Measurements from ENCODE around the gene PGLYRP3. TPM values are rescaled to one million over a fixed set of nuclear protein-coding genes. Genes with fewer than 3 reads are reported as not detected.

PGLYRP3 gene
- total and polyA plus RNA-seq, 2 experiments from 2014 or later, result not detected

DNA sequence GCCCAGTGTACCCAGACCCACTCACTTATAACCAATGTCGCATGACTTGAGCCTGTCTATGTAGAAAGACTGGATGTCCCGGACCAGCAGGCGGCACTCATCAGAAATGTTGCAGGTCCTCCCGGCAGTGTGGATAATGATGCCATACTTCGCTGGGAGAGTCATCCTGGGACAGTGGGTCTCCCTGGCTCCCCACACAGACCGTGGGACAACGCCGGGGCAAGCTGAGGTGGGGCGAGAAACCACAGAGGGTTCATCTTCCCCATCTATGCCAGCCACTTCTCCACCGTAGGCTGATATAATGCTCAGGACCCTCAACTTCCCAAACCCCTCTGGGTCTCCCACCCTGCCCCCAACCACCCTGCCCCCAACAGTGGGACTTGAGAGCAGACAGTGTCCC, 27.6 kb upstream of the PGLYRP3 start:
- Histone ChIP-seq H3K9me2 (ENCODE audit: insufficient read depth) (peaks cover 22% of the 10 kb centered on the region), H3K4me3 (no peak overlapping the region), H2AFZ (peak overlapping the region; percentile 7; the same call in 1 of the 2 replicates), H3K79me2 (replicated peaks; ENCODE audit: insufficient read depth) (no peaks in the 10 kb centered on the region), H3K27ac (ENCODE audit: low read depth) (no peak overlapping the region), H3K36me3 (ENCODE audit: insufficient read depth) (no peaks in the 10 kb centered on the region), H3K4me2 (no peak overlapping the region), H3K27me3 (ENCODE audit: insufficient read depth) (no peaks in the 10 kb centered on the region), H4K20me1 (replicated peaks; ENCODE audit: insufficient read depth) (no peaks in the 10 kb centered on the region), H3F3A (replicated peaks; ENCODE audit: low read depth) (no peaks in the 10 kb centered on the region), H3K4me1 (ENCODE audit: insufficient read depth) (no peaks in the 10 kb centered on the region)
- Mint-ChIP-seq H3K4me3 (no peak overlapping the region), H3K36me3 (ENCODE audit: low read depth) (no peaks in the 10 kb centered on the region), H3K27ac (no peak overlapping the region), H3K4me1 (peaks cover 12% of the 10 kb centered on the region; the same call in 2 of the 3 replicates), H3K27me3 (ENCODE audit: insufficient read depth, low read depth, poor library complexity) (peaks cover 7% of the 10 kb centered on the region), H3K9me3 (no peaks in the 10 kb centered on the region)
- DNase-seq (ENCODE audit: low spot score), result no peak
- TF ChIP-seq EZH2 (IDR thresholded peaks at IDR 0.05; ENCODE audit: low read depth, unreplicated experiment) (no peak), EZH2phosphoT487 (IDR thresholded peaks at IDR 0.05; ENCODE audit: unreplicated experiment) (no peak)
- TF ChIP-seq, protein P1, sequence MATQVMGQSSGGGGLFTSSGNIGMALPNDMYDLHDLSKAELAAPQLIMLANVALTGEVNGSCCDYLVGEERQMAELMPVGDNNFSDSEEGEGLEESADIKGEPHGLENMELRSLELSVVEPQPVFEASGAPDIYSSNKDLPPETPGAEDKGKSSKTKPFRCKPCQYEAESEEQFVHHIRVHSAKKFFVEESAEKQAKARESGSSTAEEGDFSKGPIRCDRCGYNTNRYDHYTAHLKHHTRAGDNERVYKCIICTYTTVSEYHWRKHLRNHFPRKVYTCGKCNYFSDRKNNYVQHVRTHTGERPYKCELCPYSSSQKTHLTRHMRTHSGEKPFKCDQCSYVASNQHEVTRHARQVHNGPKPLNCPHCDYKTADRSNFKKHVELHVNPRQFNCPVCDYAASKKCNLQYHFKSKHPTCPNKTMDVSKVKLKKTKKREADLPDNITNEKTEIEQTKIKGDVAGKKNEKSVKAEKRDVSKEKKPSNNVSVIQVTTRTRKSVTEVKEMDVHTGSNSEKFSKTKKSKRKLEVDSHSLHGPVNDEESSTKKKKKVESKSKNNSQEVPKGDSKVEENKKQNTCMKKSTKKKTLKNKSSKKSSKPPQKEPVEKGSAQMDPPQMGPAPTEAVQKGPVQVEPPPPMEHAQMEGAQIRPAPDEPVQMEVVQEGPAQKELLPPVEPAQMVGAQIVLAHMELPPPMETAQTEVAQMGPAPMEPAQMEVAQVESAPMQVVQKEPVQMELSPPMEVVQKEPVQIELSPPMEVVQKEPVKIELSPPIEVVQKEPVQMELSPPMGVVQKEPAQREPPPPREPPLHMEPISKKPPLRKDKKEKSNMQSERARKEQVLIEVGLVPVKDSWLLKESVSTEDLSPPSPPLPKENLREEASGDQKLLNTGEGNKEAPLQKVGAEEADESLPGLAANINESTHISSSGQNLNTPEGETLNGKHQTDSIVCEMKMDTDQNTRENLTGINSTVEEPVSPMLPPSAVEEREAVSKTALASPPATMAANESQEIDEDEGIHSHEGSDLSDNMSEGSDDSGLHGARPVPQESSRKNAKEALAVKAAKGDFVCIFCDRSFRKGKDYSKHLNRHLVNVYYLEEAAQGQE (IDR thresholded peaks at IDR 0.05; ENCODE audit: unreplicated experiment), result no peak
- TF ChIP-seq, protein P2, sequence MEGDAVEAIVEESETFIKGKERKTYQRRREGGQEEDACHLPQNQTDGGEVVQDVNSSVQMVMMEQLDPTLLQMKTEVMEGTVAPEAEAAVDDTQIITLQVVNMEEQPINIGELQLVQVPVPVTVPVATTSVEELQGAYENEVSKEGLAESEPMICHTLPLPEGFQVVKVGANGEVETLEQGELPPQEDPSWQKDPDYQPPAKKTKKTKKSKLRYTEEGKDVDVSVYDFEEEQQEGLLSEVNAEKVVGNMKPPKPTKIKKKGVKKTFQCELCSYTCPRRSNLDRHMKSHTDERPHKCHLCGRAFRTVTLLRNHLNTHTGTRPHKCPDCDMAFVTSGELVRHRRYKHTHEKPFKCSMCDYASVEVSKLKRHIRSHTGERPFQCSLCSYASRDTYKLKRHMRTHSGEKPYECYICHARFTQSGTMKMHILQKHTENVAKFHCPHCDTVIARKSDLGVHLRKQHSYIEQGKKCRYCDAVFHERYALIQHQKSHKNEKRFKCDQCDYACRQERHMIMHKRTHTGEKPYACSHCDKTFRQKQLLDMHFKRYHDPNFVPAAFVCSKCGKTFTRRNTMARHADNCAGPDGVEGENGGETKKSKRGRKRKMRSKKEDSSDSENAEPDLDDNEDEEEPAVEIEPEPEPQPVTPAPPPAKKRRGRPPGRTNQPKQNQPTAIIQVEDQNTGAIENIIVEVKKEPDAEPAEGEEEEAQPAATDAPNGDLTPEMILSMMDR (conservative IDR thresholded peaks at IDR 0.05; ENCODE audit: low read depth in 2 of 2), result no peak
- TF ChIP-seq, protein P3, sequence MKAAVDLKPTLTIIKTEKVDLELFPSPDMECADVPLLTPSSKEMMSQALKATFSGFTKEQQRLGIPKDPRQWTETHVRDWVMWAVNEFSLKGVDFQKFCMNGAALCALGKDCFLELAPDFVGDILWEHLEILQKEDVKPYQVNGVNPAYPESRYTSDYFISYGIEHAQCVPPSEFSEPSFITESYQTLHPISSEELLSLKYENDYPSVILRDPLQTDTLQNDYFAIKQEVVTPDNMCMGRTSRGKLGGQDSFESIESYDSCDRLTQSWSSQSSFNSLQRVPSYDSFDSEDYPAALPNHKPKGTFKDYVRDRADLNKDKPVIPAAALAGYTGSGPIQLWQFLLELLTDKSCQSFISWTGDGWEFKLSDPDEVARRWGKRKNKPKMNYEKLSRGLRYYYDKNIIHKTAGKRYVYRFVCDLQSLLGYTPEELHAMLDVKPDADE (IDR thresholded peaks at IDR 0.05), result no peak
- no peak for ATAC-seq

DNA sequence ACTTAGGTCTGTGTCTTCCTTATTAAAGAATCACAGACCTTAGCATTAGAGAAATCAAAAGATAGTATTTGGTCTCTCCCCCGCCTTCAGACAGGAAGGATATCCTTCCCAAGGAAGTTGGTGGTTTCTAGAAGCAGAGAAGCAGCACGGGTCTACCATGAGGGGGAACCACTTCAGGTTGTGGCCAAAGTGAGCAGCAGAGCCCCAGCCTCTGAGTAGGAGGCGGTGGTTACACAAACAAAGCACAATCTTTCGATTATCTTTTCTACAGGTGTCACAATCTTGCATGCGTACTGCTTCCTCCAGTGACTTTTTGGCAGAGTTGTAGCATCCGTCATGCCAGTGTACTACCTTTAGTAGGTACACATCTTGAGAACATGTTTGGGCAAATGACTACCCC, 27.1 kb upstream of the PGLYRP3 start:
- H3K4me1 Mint-ChIP-seq, result peaks cover 12% of the 10 kb centered on the region; the same call in 2 of the 3 replicates
- no peaks in the 10 kb centered on the region for H3F3A ChIP-seq (replicated peaks; ENCODE audit: low read depth)
- H3K9me3 Mint-ChIP-seq, result no peaks in the 10 kb centered on the region
- peak overlapping the region; percentile 7; the same call in 1 of the 2 replicates for H2AFZ ChIP-seq
- no peak overlapping the region for H3K4me3 Mint-ChIP-seq
- no peak overlapping the region for H3K27ac ChIP-seq (ENCODE audit: low read depth)
- no peak for DNase-seq (ENCODE audit: low spot score)
- no peak overlapping the region for H3K4me3 ChIP-seq
- no peaks in the 10 kb centered on the region for H3K27me3 ChIP-seq (ENCODE audit: insufficient read depth)
- H3K4me2 ChIP-seq, result no peak overlapping the region
- peaks cover 7% of the 10 kb centered on the region for H3K27me3 Mint-ChIP-seq (ENCODE audit: insufficient read depth, low read depth, poor library complexity)
- H3K4me1 ChIP-seq (ENCODE audit: insufficient read depth), result no peaks in the 10 kb centered on the region
- no peak for ATAC-seq
- H3K36me3 Mint-ChIP-seq (ENCODE audit: low read depth), result no peaks in the 10 kb centered on the region
- H3K27ac Mint-ChIP-seq, result no peak overlapping the region
- H3K9me2 ChIP-seq (ENCODE audit: insufficient read depth), result peaks cover 22% of the 10 kb centered on the region
- H3K36me3 ChIP-seq (ENCODE audit: insufficient read depth), result no peaks in the 10 kb centered on the region
- no peaks in the 10 kb centered on the region for H4K20me1 ChIP-seq (replicated peaks; ENCODE audit: insufficient read depth)
- no peaks in the 10 kb centered on the region for H3K79me2 ChIP-seq (replicated peaks; ENCODE audit: insufficient read depth)
- TF ChIP-seq POLR2AphosphoS5 (IDR thresholded peaks at IDR 0.05; ENCODE audit: low read depth), result no peak
- TF ChIP-seq, protein P3 (IDR thresholded peaks at IDR 0.05), result no peak
- TF ChIP-seq EZH2 (IDR thresholded peaks at IDR 0.05; ENCODE audit: low read depth, unreplicated experiment), result no peak
- no peak for TF ChIP-seq NANOG (IDR thresholded peaks at IDR 0.05; ENCODE audit: borderline replicate concordance)
- no peak for TF ChIP-seq EZH2phosphoT487 (IDR thresholded peaks at IDR 0.05; ENCODE audit: unreplicated experiment)
- no peak for TF ChIP-seq STAT1 (IDR thresholded peaks at IDR 0.05; ENCODE audit: unreplicated experiment)
